HG03571 (cell line): Measurements from ENCODE around the gene ATAD3C.
"Not testable (repeated sequence)": the region's sequence is repeated elsewhere in the genome, so short reads cannot be mapped to it uniquely, and the experiment has no call there.

ENCODE experiments used
- ATAC-seq: cut with Tn5 transposase; IDR thresholded peaks from one replicate; pipeline ENCODE4 v1.9.1; 2021; ENCODE audit not compliant: unreplicated experiment

The ATAD3C gene

GRCh38 chr1:1441002-1441888 lies 8.2 kb upstream of the ATAD3C start:
- ATAC-seq = no peak

DNA sequence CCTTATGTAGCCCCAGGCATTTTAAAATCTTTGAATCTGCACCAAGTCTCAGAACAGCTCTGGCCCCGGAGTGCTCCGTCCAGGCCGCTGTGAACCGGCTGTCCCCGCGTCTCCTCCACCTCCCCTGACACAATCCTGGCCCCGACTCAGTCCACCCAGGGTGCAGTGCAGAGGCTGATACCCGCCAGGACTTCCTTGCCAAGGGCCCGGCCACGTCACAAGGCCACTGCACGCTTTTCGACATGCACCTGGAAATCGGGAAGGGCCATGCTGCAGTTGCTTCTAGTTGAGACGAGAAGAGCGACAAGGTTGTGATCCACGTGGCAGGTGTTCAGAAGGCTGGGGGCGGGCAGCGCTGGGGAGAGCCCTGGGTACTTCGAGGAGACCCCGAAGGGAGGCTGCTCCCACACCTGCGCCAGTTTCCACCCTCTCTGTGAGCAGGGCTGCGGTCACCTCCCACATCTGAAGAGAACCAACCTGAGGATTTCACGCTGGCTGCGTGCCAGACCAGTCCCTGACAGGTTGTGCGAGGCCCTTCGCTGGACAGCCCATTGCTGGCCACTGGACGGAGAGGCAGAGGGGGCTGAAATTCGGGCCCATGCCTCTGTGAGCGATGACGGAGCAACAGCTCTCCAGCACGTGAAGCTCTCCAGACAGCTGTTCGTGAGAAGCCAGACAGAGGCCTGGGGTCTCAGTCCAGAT lies 7.3 kb upstream of the ATAD3C start:
- ATAC-seq = no peak

- ATAC-seq = not testable (repeated sequence)
Measured at GRCh38 chr1:1446631-1447030, 2.9 kb upstream of the ATAD3C start.

DNA sequence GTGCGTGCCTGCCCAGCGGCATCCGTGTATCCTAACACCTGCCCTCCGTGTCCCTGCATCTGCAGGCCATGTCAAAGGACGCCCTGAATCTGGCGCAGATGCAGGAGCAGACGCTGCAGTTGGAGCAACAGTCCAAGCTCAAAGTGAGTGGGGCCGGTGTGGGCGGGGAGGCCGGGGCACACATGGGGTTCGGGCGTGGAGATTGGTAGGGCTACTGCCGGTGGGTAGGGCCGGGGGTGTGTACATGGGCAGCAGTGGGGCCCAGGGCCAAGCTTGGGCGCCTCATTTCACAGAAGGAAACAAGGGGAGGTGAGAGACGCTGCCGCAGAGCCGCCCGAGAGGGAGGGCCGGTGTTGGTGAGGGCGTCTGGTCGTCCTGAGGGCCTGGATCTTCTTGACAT lies 1.1 kb downstream of the ATAD3C start:
- not testable (repeated sequence) for ATAC-seq

- ATAC-seq = no peak
Measured at GRCh38 chr1:1451696-1452364, 2.3 kb downstream of the ATAD3C start.

DNA sequence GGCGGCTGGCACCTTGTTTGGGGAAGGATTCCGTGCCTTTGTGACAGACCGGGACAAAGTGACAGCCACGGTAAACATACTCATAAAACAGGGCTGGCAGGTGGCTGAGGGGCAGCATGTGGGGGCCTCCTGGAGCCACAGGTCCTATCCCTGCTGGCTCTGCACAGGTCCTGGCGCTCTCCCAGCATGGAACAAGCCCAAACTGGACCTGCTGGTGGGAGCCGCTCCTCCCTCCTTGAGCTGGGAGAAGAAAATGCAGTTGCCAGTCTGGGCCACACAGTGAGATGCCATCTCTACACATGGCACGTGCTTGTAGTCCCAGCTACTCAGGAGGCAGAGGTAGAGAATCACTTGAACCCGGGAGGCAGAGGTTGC lies 2.9 kb downstream of the ATAD3C start:
- ATAC-seq = not testable (repeated sequence)

DNA sequence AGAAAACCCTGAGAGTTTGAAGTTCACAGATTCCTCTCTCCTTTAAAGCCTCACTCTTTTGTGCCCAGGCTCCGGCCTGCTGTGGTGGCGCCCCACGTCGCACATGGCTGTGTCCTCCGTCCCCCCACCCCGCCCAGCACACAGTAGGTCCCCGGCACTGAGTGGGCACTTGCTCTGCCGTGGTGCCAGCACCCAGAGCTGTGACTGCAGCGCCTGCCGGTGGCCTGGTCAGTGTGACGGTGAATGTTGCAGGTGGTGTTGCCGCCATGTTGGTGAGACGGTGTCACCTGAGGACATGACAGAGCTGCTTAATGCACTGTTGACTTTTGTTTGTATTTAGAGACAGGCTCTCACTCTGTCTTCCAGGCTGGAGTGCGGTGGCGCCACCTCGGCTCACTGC lies 3.4 kb downstream of the ATAD3C start:
- ATAC-seq = no peak

DNA sequence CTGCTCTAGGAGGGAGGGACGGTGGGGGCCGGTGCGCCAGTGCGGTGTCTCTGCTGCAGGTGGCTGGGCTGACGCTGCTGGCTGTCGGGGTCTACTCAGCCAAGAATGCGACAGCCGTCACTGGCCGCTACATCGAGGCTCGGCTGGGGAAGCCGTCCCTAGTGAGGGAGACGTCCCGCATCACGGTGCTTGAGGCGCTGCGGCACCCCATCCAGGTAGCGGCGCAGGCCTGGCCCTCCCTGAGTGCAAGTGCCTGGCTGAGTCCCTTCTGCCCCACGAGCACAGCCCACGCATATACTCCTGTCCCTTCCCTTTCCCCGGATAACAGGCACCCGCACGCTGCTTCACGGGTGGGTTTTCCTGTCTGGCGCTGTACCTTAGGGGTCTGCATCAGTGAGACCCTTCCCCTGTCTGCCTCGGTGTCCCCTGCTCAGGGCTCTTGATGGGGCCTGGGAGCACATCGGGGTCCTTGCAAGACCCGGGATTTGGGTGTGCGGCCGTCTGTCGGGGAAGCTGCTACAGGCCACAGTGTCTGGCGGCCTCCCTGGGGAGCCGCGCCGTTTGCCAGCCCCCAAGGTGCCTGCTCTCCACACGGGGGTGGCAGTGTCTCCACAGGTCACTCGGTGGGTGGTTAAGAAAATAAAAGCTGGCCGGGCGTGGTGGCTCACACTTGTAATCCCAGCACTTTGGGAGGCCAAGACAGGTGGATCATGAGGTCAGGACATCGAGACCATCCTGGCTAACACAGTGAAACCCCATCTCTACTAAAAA lies 5.0 kb downstream of the ATAD3C start:
- ATAC-seq = not testable (repeated sequence)

DNA sequence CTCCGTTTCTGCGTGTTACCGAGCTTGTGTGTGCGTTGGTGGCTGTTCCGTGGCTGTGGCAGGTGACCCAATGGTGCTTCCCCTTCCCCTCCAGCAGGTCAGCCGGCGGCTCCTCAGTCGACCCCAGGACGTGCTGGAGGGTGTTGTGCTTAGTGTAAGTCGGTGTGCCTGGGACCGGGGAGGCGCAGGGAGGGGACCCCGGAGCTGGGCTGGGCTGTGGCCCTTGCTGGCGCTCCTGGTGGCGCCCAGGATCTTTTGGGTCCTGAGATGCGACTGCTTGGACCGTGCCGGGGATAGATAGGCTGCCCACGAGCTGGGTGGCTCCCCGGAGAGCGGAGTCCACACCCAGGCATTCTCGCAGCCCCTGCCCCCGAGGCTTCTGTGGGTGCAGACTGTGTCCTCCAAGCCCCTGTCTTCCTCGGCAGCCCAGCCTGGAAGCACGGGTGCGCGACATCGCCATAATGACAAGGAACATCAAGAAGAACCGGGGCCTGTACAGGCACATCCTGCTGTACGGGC lies 5.9 kb downstream of the ATAD3C start:
- ATAC-seq = no peak

DNA sequence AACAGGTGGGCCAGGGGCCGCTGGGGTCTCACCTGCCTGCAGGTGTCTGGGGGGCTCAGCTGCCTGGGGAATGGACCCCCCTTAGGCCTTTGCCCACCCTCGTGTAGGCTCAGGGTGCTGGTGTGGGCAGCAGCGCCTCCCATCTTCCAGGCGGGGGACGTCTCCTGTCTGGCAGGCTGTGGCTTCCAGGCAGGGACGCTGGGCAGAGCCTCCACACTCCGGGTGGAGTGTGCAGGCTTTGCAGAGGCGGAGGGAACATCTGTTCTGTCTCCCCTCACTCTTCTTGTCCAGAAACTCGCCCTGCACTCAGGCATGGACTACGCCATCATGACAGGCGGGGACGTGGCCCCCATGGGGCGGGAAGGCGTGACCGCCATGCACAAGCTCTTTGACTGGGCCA lies 6.4 kb downstream of the ATAD3C start:
- not testable (repeated sequence) for ATAC-seq

DNA sequence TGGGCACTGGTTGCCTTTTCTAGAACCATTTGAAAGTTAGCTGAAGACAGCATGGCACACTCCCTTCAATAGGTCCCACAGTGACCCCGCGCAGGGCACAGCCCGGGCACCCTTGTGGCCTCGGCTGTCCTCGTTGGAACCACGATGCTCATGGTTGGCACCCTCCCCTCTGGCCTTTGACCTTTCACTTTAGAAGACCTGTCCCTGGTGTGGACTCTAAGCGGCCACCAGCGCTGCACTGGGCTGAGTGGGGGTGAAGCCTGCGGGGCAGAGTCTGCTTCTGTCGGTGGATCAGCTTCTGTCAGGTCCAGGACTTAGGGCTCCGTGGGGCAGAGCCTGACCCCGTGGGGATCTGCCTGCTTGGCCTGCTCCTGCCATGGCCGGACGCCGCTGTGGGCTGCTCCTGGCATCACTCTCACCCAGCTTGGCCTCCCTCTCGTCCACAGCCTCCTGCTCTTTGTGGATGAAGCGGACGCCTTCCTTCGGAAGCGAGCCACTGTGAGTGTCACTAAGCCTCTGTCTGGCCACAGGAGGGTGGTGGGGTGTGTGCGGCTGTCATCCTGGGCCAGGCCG lies 7.3 kb downstream of the ATAD3C start:
- ATAC-seq = not testable (repeated sequence)

DNA sequence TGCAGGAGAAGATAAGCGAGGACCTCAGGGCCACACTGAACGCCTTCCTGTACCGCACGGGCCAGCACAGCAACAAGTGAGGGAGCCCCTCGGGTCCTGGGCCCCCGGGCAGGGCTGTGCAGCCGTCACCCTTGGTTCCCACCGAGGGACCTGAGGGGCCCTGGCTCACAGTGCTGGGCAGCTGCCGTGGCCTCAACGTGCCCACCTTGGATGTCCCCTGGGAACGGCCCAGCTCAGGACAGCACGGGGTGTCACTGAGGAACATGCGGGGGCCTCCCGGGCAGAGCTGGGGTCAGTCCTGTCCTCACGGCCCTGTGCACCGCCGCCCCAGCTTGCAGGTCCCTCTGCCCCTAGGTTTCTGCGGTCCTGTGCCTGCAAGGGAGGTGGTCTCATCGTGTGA lies 9.7 kb downstream of the ATAD3C start:
- ATAC-seq = not testable (repeated sequence)

DNA sequence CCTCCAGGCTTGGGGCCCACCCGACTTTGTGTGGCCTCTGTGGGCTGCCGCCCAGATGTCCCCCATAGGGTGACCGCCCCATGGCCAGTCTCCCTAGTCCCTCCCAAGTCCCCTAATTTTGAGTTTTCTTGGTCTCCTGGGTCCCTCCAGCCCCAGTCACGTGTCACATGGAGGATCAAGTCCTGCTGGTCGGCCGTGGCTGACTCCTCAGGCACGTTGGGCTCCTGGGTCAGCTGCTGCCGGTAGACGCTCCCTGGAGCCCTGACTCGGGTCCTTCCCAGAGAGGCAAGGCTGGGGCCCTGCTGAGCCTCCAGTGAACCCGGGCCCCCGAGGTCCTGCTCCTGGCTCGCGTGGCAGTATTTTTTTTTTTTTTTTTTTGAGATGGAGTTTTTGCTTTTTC lies 10.2 kb downstream of the ATAD3C start:
- ATAC-seq = not testable (repeated sequence)

DNA sequence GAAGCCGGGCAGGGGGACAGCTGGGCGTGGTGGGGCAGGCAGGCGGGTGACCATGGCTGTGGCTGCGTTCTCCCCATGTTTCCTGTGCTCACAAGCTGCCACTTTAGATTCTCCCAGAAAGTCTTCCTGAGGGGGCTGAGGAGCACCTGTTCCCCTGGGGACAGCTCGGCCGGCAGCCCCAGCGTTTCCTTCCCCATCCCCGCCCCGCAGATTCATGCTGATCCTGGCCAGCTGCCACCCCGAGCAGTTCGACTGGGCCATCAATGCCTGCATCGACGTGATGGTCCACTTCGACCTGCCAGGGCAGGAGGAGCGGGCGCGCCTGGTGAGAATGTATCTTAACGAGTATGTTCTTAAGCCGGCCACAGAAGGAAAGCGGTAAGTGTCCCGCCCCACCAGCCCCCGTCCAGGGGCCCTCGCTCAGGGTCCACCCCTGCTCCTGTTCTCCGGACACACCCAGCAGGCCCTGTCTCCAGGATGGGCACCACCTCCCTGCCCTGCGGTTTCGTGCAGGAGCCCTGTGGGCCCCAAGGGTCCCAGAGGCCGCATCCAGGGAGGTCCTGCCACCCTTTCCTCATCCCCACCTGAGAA lies 11.1 kb downstream of the ATAD3C start:
- ATAC-seq = no peak

- ATAC-seq = no peak
Measured at GRCh38 chr1:1461721-1462317, 12.3 kb downstream of the ATAD3C start.

DNA sequence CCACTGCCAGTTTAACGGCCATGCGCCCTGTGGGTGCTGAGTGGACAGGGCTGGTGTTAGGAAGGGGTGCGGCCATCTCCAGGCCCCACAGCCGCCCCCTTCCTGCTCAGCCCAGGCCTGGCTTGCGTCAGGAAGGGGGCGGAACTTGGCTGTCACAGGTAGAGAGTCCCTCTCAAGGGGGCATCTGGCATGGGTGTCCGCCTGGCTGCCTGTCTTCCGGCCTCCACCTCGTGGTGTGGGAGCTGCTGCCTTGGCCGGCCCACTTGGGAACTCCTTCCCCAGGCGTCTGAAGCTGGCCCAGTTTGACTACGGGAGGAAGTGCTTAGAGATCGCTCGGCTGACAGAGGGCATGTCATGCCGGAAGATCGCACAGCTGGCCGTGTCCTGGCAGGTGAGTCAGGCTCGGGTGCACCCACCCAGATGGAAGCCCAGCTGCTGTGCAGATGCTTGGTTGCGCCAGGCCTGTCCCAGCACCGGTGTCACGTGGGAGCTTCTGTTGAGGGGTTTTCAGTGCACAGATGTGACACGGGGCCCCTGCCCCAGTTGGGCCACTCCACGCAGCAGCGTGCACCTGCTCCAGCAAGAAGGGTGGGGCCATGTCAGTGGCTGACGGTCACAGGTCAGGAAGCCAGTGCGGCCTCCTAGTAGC lies 13.0 kb downstream of the ATAD3C start:
- ATAC-seq = no peak

GRCh38 chr1:1463312-1463711 lies 13.8 kb downstream of the ATAD3C start:
- ATAC-seq = no peak

- not testable (repeated sequence) for ATAC-seq
Measured at GRCh38 chr1:1468196-1468985, 18.9 kb downstream of the ATAD3C start.
